ENCODE results near the gene S1PR2.

Gene S1PR2

GRCh38 chr19:10224337-10224736 is 6.8 kb downstream of the S1PR2 start:
- H3K27ac ChIP-seq (ENCODE audit: low read length) = no peak overlapping the region
- no peaks in the 10 kb centered on the region for H3K9me3 ChIP-seq (ENCODE audit: control insufficient read depth, insufficient read depth, low read length)
- DNase-seq (ENCODE audit: low read depth, low spot score) = no peak
- H3K27me3 ChIP-seq (ENCODE audit: control insufficient read depth, insufficient read depth, low read length) = no peaks in the 10 kb centered on the region
- no CpG with 5 or more reads among the region's 23 CpGs for WGBS (ENCODE audit: insufficient coverage, insufficient read length)
- H3K4me3 ChIP-seq (ENCODE audit: low read length) = no peak overlapping the region
- H3K36me3 ChIP-seq (ENCODE audit: control insufficient read depth, insufficient read depth, low read length) = 0 out of 2 replicates have a peak, but pooled peaks cover 4% of the 10 kb centered on the region
- no peaks in the 10 kb centered on the region for H3K4me1 ChIP-seq (ENCODE audit: control insufficient read depth, insufficient read depth, low read length)

- Histone ChIP-seq H3K4me1 (ENCODE audit: control insufficient read depth, insufficient read depth, low read length) (no peaks in the 10 kb centered on the region), H3K36me3 (ENCODE audit: control insufficient read depth, insufficient read depth, low read length) (0 out of 2 replicates have a peak, but pooled peaks cover 4% of the 10 kb centered on the region), H3K9me3 (ENCODE audit: control insufficient read depth, insufficient read depth, low read length) (no peaks in the 10 kb centered on the region), H3K27me3 (ENCODE audit: control insufficient read depth, insufficient read depth, low read length) (no peaks in the 10 kb centered on the region), H3K27ac (ENCODE audit: low read length) (no peak overlapping the region), H3K4me3 (ENCODE audit: low read length) (no peak overlapping the region)
- WGBS (ENCODE audit: insufficient coverage, insufficient read length) = no CpG with 5 or more reads among the region's 28 CpGs
- DNase-seq (ENCODE audit: low read depth, low spot score) = no peak
These were observed 7.5 kb downstream of the S1PR2 start for GRCh38 chr19:10223488-10224213.

- Histone ChIP-seq H3K4me3 (ENCODE audit: low read length) (no peak overlapping the region), H3K27me3 (ENCODE audit: control insufficient read depth, insufficient read depth, low read length) (no peaks in the 10 kb centered on the region), H3K27ac (ENCODE audit: low read length) (no peak overlapping the region), H3K4me1 (ENCODE audit: control insufficient read depth, insufficient read depth, low read length) (no peaks in the 10 kb centered on the region), H3K36me3 (ENCODE audit: control insufficient read depth, insufficient read depth, low read length) (0 out of 2 replicates have a peak, but pooled peaks cover 4% of the 10 kb centered on the region), H3K9me3 (ENCODE audit: control insufficient read depth, insufficient read depth, low read length) (no peaks in the 10 kb centered on the region)
- DNase-seq (ENCODE audit: low read depth, low spot score) = no peak
- no CpG with 5 or more reads among the region's 14 CpGs for WGBS (ENCODE audit: insufficient coverage, insufficient read length)
These were observed 8.8 kb downstream of the S1PR2 start for GRCh38 chr19:10222201-10222890.

DNA sequence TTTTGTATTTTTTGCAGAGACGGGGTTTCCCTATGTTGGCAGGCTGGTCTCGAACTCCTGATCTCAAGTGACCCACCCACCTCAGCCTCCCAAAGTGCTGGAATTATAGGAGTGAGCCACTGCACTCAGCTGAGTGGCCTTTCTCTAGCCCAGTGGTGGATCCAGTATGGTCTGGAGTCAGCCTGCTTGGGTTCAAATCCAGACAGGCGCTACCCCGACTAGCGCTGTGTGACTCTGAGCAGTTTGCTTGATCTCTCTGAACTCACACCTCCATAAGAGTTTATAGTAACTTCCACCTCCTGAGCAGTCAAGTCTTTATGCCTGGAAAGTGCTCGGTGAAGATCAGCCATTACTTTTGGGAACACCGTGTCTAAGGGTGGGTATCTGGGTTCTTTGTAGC is 10.4 kb downstream of the S1PR2 start:
- no peak overlapping the region for H3K4me3 ChIP-seq (ENCODE audit: low read length)
- H3K4me1 ChIP-seq (ENCODE audit: control insufficient read depth, insufficient read depth, low read length) = no peaks in the 10 kb centered on the region
- no peak overlapping the region for H3K27ac ChIP-seq (ENCODE audit: low read length)
- DNase-seq (ENCODE audit: low read depth, low spot score) = no peak
- no peaks in the 10 kb centered on the region for H3K27me3 ChIP-seq (ENCODE audit: control insufficient read depth, insufficient read depth, low read length)
- no CpG with 5 or more reads among the region's 7 CpGs for WGBS (ENCODE audit: insufficient coverage, insufficient read length)
- 0 out of 2 replicates have a peak, but pooled peaks cover 4% of the 10 kb centered on the region for H3K36me3 ChIP-seq (ENCODE audit: control insufficient read depth, insufficient read depth, low read length)
- no peaks in the 10 kb centered on the region for H3K9me3 ChIP-seq (ENCODE audit: control insufficient read depth, insufficient read depth, low read length)

DNA sequence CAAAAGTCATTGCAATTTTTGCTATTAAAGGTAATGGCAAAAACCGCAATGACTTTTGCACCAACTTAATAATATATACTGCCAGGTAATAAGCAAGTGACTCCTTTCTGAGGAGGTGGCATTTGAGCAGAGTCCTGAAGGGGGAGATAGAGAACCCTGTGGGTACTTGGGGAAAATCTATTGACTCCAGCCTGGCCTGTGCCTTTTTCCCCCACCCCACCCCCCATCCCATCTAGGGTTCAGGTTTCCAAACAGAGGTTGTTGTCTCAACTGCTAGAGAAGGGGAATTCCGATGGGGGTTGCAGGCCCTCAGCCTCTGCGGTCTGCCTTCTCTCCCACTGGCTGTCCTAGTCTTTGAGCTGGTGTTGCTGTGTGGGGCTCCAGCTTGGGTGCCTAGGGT is 11.5 kb downstream of the S1PR2 start:
- Histone ChIP-seq H3K9me3 (ENCODE audit: control insufficient read depth, insufficient read depth, low read length) (no peaks in the 10 kb centered on the region), H3K27ac (ENCODE audit: low read length) (no peak overlapping the region), H3K4me1 (ENCODE audit: control insufficient read depth, insufficient read depth, low read length) (no peaks in the 10 kb centered on the region), H3K4me3 (ENCODE audit: low read length) (no peak overlapping the region), H3K27me3 (ENCODE audit: control insufficient read depth, insufficient read depth, low read length) (no peaks in the 10 kb centered on the region), H3K36me3 (ENCODE audit: control insufficient read depth, insufficient read depth, low read length) (0 out of 2 replicates have a peak, but pooled peaks cover 4% of the 10 kb centered on the region)
- no CpG with 5 or more reads among the region's 3 CpGs for WGBS (ENCODE audit: insufficient coverage, insufficient read length)
- no peak for DNase-seq (ENCODE audit: low read depth, low spot score)

DNA sequence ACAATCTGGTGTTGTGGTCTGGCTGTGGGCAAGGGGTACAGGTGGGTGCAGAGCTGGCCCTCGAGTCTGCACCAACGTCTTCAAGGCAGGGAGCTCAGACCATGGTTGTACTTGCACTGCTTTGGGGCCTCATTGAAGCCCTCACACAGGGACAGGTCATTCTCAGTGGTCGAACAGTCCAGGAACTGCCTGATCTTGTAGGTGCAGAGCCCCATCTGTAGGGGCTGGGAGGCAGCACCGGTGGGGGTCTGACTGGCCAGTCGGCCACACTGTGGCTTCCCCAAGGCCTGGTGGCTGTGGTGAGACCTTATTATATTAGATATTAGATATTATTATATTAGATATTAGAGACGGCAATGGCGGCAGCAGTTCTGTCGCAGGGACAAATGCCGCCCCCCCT is 14.0 kb downstream of the S1PR2 start:
- no peak for DNase-seq (ENCODE audit: low read depth, low spot score)
- H3K4me3 ChIP-seq (ENCODE audit: low read length) = no peak overlapping the region
- H3K27me3 ChIP-seq (ENCODE audit: control insufficient read depth, insufficient read depth, low read length) = no peaks in the 10 kb centered on the region
- WGBS (ENCODE audit: insufficient coverage, insufficient read length) = no CpG with 5 or more reads among the region's 9 CpGs
- H3K36me3 ChIP-seq (ENCODE audit: control insufficient read depth, insufficient read depth, low read length) = no peaks in the 10 kb centered on the region
- no peak overlapping the region for H3K27ac ChIP-seq (ENCODE audit: low read length)
- H3K4me1 ChIP-seq (ENCODE audit: control insufficient read depth, insufficient read depth, low read length) = no peaks in the 10 kb centered on the region
- no peaks in the 10 kb centered on the region for H3K9me3 ChIP-seq (ENCODE audit: control insufficient read depth, insufficient read depth, low read length)

DNA sequence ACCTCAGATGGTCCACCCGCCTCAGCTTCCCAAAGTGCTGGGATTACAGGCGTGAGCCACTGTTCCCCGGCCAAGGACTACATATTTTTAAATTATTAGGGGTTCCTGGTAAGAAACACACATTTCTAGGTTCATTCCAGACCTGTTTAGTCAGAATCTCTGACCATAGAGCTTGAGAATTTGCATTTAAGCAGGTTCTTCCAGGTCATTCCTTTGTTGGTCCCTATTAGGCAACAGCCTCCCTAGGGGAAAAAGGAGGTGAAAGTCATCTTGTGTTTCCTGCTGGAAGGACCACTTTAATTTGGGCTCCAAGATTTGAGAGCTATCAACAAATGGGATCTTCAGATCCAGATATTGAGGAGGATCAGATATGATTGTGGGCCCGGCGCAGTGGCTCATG is 16.3 kb downstream of the S1PR2 start:
- Histone ChIP-seq H3K27me3 (ENCODE audit: control insufficient read depth, insufficient read depth, low read length) (no peaks in the 10 kb centered on the region), H3K9me3 (ENCODE audit: control insufficient read depth, insufficient read depth, low read length) (no peaks in the 10 kb centered on the region), H3K4me3 (ENCODE audit: low read length) (no peak overlapping the region), H3K27ac (ENCODE audit: low read length) (no peak overlapping the region), H3K36me3 (ENCODE audit: control insufficient read depth, insufficient read depth, low read length) (no peaks in the 10 kb centered on the region), H3K4me1 (ENCODE audit: control insufficient read depth, insufficient read depth, low read length) (no peaks in the 10 kb centered on the region)
- WGBS (ENCODE audit: insufficient coverage, insufficient read length) = no CpG with 5 or more reads among the region's 5 CpGs
- DNase-seq (ENCODE audit: low read depth, low spot score) = no peak

- H3K4me3 ChIP-seq (ENCODE audit: low read length) = no peak overlapping the region
- H3K27me3 ChIP-seq (ENCODE audit: control insufficient read depth, insufficient read depth, low read length) = no peaks in the 10 kb centered on the region
- no peak overlapping the region for H3K27ac ChIP-seq (ENCODE audit: low read length)
- H3K9me3 ChIP-seq (ENCODE audit: control insufficient read depth, insufficient read depth, low read length) = no peaks in the 10 kb centered on the region
- no CpG with 5 or more reads among the region's 6 CpGs for WGBS (ENCODE audit: insufficient coverage, insufficient read length)
- no peaks in the 10 kb centered on the region for H3K36me3 ChIP-seq (ENCODE audit: control insufficient read depth, insufficient read depth, low read length)
- DNase-seq (ENCODE audit: low read depth, low spot score) = no peak
- no peaks in the 10 kb centered on the region for H3K4me1 ChIP-seq (ENCODE audit: control insufficient read depth, insufficient read depth, low read length)
These were observed 19.4 kb downstream of the S1PR2 start for GRCh38 chr19:10211691-10212090.

- Histone ChIP-seq H3K27ac (ENCODE audit: low read length) (no peak overlapping the region), H3K4me3 (ENCODE audit: low read length) (no peak overlapping the region), H3K27me3 (ENCODE audit: control insufficient read depth, insufficient read depth, low read length) (no peaks in the 10 kb centered on the region), H3K4me1 (ENCODE audit: control insufficient read depth, insufficient read depth, low read length) (0 out of 2 replicates have a peak, but pooled peaks cover 1% of the 10 kb centered on the region), H3K36me3 (ENCODE audit: control insufficient read depth, insufficient read depth, low read length) (no peaks in the 10 kb centered on the region), H3K9me3 (ENCODE audit: control insufficient read depth, insufficient read depth, low read length) (no peaks in the 10 kb centered on the region)
- no peak for DNase-seq (ENCODE audit: low read depth, low spot score)
- whole genome bisulfite sequencing (ENCODE audit: insufficient coverage, insufficient read length) = no CpG with 5 or more reads among the region's 4 CpGs
These were observed 20.1 kb downstream of the S1PR2 start for GRCh38 chr19:10211061-10211460.

DNA sequence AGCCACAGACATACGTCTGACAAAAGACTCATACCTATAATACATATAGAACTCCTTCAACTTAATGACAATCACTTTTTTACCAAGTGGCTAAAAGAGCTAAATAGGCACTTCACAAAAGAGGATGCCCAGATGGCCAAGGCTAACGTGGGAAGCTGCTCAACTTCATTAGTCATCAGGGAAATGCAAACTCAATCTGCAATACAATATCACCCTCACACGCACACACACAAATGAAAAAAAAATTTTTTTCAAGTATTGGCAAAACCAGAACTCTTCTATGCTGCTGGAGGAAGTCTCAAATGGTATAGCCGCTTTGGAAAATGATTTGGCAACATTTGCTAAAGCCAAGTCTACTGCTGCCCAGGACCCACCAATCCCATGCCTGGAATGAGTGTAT is 21.8 kb downstream of the S1PR2 start:
- no peak overlapping the region for H3K27ac ChIP-seq (ENCODE audit: low read length)
- H3K4me1 ChIP-seq (ENCODE audit: control insufficient read depth, insufficient read depth, low read length) = 0 out of 2 replicates have a peak, but pooled peaks cover 1% of the 10 kb centered on the region
- H3K9me3 ChIP-seq (ENCODE audit: control insufficient read depth, insufficient read depth, low read length) = no peaks in the 10 kb centered on the region
- H3K4me3 ChIP-seq (ENCODE audit: low read length) = no peak overlapping the region
- 100% methylated on average over 1 of the region's 4 CpGs for WGBS (ENCODE audit: insufficient coverage, insufficient read length)
- DNase-seq (ENCODE audit: low read depth, low spot score) = no peak
- no peaks in the 10 kb centered on the region for H3K36me3 ChIP-seq (ENCODE audit: control insufficient read depth, insufficient read depth, low read length)
- no peaks in the 10 kb centered on the region for H3K27me3 ChIP-seq (ENCODE audit: control insufficient read depth, insufficient read depth, low read length)
